ENCODE measurements around the gene ARL8B. TPM values are rescaled to one million over a fixed set of nuclear protein-coding genes. Genes with fewer than 3 reads are reported as not detected.

ARL8B gene
- total and polyA plus RNA-seq, 9 of the 15 experiments (the other 6 are each of a cell fraction or from before 2014, with no cell fraction given), result 28.5 to 99.4 (median 77.2) TPM

DNA sequence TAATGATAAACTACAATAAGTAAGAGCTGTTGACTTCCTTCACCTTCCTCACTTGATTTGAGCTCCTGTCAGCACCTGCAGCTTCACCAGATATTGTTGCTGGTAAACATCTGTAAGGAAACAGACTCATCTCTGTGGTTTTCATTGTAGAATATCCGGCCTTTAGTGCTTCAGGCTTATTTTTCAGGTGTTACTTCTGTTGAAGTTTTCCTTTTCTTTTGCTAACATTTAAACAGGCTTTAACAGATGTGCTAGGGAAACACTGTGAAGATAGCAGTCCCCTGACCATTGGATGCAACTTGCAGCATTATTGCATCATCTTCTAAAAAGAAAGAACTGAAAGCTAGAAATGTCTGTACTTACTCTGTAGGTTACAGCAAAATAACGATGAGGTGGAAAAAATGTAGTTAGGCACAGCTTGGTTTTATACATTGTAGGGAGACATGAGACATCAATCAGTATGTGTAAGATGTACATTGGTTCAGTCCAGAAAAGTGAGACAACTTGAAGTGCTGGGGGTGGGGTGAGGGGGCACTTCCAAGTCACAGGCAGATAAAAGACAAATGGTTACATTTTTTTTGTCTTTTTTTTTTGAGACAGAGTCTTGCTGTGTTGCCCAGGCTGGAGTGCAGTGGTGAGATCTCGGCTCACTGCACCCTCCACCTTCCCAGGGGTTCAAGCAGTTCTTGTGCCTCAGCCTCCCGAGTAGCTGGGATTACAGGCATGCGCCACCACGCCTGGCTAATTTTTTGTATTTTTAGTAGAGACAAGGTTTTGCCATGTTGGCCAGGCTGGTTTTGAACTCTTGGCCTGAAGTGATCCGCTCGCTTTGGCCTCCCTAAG is 75.6 kb downstream of the ARL8B start (continued):
- TF ChIP-seq, protein P1, sequence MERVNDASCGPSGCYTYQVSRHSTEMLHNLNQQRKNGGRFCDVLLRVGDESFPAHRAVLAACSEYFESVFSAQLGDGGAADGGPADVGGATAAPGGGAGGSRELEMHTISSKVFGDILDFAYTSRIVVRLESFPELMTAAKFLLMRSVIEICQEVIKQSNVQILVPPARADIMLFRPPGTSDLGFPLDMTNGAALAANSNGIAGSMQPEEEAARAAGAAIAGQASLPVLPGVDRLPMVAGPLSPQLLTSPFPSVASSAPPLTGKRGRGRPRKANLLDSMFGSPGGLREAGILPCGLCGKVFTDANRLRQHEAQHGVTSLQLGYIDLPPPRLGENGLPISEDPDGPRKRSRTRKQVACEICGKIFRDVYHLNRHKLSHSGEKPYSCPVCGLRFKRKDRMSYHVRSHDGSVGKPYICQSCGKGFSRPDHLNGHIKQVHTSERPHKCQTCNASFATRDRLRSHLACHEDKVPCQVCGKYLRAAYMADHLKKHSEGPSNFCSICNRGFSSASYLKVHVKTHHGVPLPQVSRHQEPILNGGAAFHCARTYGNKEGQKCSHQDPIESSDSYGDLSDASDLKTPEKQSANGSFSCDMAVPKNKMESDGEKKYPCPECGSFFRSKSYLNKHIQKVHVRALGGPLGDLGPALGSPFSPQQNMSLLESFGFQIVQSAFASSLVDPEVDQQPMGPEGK (CRISPR knock-in tag; IDR thresholded peaks at IDR 0.05; ENCODE audit: borderline replicate concordance), result no peak; the same call in 1 of the 2 replicates
- TF ChIP-seq, protein P2, sequence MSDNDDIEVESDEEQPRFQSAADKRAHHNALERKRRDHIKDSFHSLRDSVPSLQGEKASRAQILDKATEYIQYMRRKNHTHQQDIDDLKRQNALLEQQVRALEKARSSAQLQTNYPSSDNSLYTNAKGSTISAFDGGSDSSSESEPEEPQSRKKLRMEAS (CRISPR knock-in tag; IDR thresholded peaks at IDR 0.05), result no peak
- TF ChIP-seq, protein P3, sequence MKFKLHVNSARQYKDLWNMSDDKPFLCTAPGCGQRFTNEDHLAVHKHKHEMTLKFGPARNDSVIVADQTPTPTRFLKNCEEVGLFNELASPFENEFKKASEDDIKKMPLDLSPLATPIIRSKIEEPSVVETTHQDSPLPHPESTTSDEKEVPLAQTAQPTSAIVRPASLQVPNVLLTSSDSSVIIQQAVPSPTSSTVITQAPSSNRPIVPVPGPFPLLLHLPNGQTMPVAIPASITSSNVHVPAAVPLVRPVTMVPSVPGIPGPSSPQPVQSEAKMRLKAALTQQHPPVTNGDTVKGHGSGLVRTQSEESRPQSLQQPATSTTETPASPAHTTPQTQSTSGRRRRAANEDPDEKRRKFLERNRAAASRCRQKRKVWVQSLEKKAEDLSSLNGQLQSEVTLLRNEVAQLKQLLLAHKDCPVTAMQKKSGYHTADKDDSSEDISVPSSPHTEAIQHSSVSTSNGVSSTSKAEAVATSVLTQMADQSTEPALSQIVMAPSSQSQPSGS (CRISPR knock-in tag; IDR thresholded peaks at IDR 0.05), result no peak
- TF ChIP-seq ZKSCAN3 (CRISPR knock-in tag; IDR thresholded peaks at IDR 0.05) (no peak), ZNF584 (CRISPR knock-in tag; IDR thresholded peaks at IDR 0.05; ENCODE audit: low read depth) (peak; percentile 94), BCOR (IDR thresholded peaks at IDR 0.05) (no peak; the same call in 1 of the 2 replicates), TEAD1 (CRISPR knock-in tag; IDR thresholded peaks at IDR 0.05) (peak in 1 of 2 experiments; percentile 16; a peak in 2 of 4 replicates), LARP7 (IDR thresholded peaks at IDR 0.05) (no peak), NFE2L1 (tag; IDR thresholded peaks at IDR 0.05; ENCODE audit: borderline replicate concordance, low read depth) (no peak), BACH1 (tag; IDR thresholded peaks at IDR 0.05) (peak; percentile 90), NFXL1 (CRISPR knock-in tag; IDR thresholded peaks at IDR 0.05) (no peak), IFI16 (CRISPR knock-in tag; IDR thresholded peaks at IDR 0.05) (peak; percentile 68), ZEB2 (IDR thresholded peaks at IDR 0.05) (peak; percentile 61; the same call in 1 of the 2 replicates), ESRRA (IDR thresholded peaks at IDR 0.05; ENCODE audit: borderline replicate concordance, low read depth) (no peak; the same call in 1 of the 2 replicates), NCOR1 (IDR thresholded peaks at IDR 0.05) (no peak), ZSCAN29 (IDR thresholded peaks at IDR 0.05) (no peak)

Measured in K562 (cell line).